Measurements from ENCODE around the gene CARD19.

DNA sequence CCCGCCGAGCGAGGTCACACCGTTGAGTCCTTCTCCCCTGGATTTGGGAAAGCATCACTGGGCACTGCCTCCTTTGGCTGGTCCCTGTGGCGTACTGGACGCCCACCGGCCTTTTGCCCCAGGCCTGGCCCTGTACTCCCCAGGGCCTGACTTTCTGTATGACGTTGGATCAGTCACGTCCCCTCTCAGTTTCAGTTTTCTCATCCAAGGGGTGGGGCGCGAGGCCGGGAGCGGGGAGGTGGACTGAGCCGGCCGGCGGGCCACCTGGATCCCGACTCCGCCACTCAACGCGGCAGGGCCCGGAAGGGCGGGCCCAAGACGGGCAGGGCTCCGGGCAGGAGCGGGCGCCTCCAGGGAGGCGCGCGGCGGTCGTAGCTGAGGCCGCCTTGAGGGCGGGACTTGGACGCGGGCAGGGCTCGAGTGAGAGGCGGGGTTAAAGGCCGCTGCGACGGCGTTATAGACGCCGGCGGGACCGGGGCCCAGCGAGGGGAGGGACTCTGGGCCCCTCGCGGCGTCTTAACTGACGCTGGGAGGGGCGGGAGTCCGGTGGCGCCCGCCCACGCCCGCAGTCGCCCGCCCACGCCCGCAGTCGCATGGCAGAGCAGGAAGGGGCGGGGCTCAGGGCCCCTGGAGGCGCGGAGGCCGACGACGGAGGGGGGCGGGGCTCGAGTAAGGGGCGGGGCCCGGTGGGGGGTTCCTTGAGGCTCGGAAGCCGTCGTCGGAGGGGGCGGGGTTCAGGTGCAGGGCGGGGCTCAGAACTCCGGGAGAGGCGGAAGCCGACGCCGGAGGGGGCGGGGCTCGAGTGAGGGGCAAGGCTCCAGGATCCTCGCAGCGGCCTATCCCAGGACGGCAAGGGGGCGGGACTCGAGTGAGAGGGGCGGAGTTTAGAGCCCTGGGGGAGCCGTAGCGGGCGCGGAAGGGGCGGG is 549 bp upstream of the CARD19 start:
- TF ChIP-seq, protein P1, sequence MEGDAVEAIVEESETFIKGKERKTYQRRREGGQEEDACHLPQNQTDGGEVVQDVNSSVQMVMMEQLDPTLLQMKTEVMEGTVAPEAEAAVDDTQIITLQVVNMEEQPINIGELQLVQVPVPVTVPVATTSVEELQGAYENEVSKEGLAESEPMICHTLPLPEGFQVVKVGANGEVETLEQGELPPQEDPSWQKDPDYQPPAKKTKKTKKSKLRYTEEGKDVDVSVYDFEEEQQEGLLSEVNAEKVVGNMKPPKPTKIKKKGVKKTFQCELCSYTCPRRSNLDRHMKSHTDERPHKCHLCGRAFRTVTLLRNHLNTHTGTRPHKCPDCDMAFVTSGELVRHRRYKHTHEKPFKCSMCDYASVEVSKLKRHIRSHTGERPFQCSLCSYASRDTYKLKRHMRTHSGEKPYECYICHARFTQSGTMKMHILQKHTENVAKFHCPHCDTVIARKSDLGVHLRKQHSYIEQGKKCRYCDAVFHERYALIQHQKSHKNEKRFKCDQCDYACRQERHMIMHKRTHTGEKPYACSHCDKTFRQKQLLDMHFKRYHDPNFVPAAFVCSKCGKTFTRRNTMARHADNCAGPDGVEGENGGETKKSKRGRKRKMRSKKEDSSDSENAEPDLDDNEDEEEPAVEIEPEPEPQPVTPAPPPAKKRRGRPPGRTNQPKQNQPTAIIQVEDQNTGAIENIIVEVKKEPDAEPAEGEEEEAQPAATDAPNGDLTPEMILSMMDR (conservative IDR thresholded peaks at IDR 0.05; ENCODE audit: low read depth in 2 of 2) = no peak
- TF ChIP-seq EZH2phosphoT487 (IDR thresholded peaks at IDR 0.05; ENCODE audit: unreplicated experiment) (no peak), EZH2 (IDR thresholded peaks at IDR 0.05; ENCODE audit: low read depth, unreplicated experiment) (no peak), POLR2AphosphoS5 (IDR thresholded peaks at IDR 0.05; ENCODE audit: low read depth) (peak; percentile 73), ZNF331 (CRISPR knock-in tag; IDR thresholded peaks at IDR 0.05; ENCODE audit: low read depth) (no peak), NANOG (IDR thresholded peaks at IDR 0.05; ENCODE audit: borderline replicate concordance) (no peak), CREB1 (CRISPR knock-in tag; IDR thresholded peaks at IDR 0.05; ENCODE audit: low read depth) (0 out of 2 replicates have a peak, but pooled peaks have one; percentile 37), STAT1 (IDR thresholded peaks at IDR 0.05; ENCODE audit: unreplicated experiment) (no peak)
- TF ChIP-seq, protein P2, sequence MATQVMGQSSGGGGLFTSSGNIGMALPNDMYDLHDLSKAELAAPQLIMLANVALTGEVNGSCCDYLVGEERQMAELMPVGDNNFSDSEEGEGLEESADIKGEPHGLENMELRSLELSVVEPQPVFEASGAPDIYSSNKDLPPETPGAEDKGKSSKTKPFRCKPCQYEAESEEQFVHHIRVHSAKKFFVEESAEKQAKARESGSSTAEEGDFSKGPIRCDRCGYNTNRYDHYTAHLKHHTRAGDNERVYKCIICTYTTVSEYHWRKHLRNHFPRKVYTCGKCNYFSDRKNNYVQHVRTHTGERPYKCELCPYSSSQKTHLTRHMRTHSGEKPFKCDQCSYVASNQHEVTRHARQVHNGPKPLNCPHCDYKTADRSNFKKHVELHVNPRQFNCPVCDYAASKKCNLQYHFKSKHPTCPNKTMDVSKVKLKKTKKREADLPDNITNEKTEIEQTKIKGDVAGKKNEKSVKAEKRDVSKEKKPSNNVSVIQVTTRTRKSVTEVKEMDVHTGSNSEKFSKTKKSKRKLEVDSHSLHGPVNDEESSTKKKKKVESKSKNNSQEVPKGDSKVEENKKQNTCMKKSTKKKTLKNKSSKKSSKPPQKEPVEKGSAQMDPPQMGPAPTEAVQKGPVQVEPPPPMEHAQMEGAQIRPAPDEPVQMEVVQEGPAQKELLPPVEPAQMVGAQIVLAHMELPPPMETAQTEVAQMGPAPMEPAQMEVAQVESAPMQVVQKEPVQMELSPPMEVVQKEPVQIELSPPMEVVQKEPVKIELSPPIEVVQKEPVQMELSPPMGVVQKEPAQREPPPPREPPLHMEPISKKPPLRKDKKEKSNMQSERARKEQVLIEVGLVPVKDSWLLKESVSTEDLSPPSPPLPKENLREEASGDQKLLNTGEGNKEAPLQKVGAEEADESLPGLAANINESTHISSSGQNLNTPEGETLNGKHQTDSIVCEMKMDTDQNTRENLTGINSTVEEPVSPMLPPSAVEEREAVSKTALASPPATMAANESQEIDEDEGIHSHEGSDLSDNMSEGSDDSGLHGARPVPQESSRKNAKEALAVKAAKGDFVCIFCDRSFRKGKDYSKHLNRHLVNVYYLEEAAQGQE (IDR thresholded peaks at IDR 0.05; ENCODE audit: unreplicated experiment) = no peak
